ENCODE data around the gene CENPVL1.

Gene CENPVL1

DNA sequence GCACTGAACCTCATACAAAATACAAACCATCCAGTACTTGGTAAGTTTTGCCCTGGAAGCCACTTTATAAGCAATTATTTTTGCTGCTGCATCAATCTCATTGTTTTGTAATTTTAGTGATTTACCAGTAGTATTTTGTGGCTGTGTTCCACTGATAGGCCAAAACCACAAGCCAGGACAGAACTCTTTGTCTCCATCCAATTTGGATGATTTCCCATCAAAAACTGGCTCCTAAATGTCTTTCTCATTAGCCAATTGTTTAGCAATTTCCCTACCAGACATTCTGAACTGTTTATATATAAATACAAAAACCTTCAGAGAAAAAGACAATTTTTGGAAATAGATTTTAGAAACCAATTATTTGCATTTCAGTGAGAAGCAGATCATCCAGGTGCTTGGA is 37.4 kb downstream of the CENPVL1 start:
- Mint-ChIP-seq H3K36me3 (peaks cover 23% of the 10 kb centered on the region), H3K27ac (no peak overlapping the region), H3K27me3 (peaks cover 3% of the 10 kb centered on the region), H3K4me1 (peaks cover 11% of the 10 kb centered on the region), H3K9me3 (peaks cover 8% of the 10 kb centered on the region), H3K4me3 (no peak overlapping the region)
- DNase-seq (ENCODE audit: low spot score in 2 of 2) (no peak), ATAC-seq (ENCODE audit: low read depth) (no peak)

DNA sequence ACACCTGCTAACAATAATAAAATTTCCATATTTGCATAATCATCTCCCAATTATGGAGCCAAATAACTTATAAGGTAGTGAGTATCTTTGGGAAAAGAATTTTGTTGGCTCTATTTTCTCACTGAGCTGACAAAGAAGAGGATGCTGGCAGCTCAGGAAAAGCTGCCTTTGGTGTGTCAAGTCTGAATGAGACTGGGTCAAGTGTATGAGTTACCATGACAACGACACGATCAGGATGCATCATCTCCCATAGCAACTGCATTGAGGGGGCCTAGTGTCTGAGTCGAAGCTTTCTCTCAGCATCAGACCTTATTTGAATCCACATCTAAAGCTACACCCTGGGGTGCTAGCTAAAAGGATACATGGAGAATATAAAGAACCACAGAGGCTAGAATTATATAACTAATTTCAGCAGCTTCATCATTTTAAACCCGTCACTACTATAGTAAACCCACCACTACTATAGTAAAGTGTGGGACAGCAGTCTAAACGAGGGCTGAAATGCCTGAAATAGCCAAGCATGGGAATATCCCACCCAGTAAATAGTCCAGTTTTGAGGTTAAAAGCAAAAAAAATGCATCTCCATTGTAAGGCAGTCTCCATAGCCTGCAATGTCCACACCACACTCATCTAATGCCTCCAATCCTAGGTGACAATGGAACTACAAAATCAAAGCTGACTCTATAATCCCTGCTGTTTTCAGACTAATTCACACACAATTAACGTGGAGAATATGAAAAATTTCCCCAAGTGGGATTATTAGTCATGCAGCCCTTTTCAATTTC is 48.9 kb downstream of the CENPVL1 start:
- Mint-ChIP-seq H3K4me3 (no peak overlapping the region), H3K9me3 (no peaks in the 10 kb centered on the region), H3K4me1 (no peaks in the 10 kb centered on the region), H3K27ac (no peak overlapping the region), H3K36me3 (no peaks in the 10 kb centered on the region), H3K27me3 (no peaks in the 10 kb centered on the region)
- ATAC-seq (ENCODE audit: low read depth) (no peak), DNase-seq (ENCODE audit: low spot score in 2 of 2) (no peak)

GRCh38 chrX:51760657-51761056 is 50.3 kb downstream of the CENPVL1 start:
- Mint-ChIP-seq H3K4me1 (no peaks in the 10 kb centered on the region), H3K27me3 (no peaks in the 10 kb centered on the region), H3K4me3 (no peak overlapping the region), H3K27ac (no peak overlapping the region), H3K9me3 (no peaks in the 10 kb centered on the region), H3K36me3 (no peaks in the 10 kb centered on the region)
- ATAC-seq (ENCODE audit: low read depth) (no peak), DNase-seq (ENCODE audit: low spot score in 2 of 2) (no peak)

All from memory B cell (primary cell).